ENCODE results near the gene SYNJ1. TPM values are rescaled to one million over a fixed set of nuclear protein-coding genes. Genes with fewer than 3 reads are reported as not detected.

The SYNJ1 gene
- total RNA-seq, 4 donors from 2014 or later, result 4.3 to 20.3 (median 9.6) TPM

DNA sequence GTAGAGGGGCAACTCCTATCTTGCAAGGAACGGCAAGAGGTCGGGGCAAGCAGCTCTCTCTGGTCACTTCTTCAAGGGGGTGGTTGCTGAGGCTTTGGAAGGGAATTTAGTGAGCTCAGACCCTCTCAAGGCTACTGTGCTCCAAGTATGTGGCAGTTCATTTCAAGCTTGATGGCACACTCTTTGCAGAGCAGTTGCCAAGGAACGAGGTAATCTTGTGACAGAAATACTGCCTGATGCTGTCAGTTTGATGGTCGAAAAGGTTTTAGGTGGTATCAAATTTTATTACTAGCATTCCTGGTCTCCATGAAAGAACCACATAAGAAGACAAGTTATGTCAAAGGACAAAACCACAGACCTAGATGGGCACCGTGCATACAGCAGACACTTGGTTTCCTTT, 128.7 kb downstream of the SYNJ1 start:
- Histone ChIP-seq H3K36me3 (peaks cover 38% of the 10 kb centered on the region), H3K4me3 (no peak overlapping the region), H3K9me3 (no peaks in the 10 kb centered on the region), H3K27me3 (no peaks in the 10 kb centered on the region), H3K4me1 (no peaks in the 10 kb centered on the region), H3K27ac (no peak overlapping the region)
- no peak for DNase-seq (ENCODE audit: low spot score in 2 of 2)
- TF ChIP-seq POLR2AphosphoS5 (IDR thresholded peaks at IDR 0.05), result no peak
- no peak for TF ChIP-seq POLR2A (IDR thresholded peaks at IDR 0.05)
- no peak for TF ChIP-seq CTCF (IDR thresholded peaks at IDR 0.05)
- TF ChIP-seq EP300 (IDR thresholded peaks at IDR 0.05), result no peak
- WGBS, result 87% methylated on average over 5 of the region's 5 CpGs

- H3K36me3 ChIP-seq, result peaks cover 19% of the 10 kb centered on the region
- H3K9me3 ChIP-seq, result no peaks in the 10 kb centered on the region
- TF ChIP-seq EP300 (IDR thresholded peaks at IDR 0.05) (no peak), CTCF (IDR thresholded peaks at IDR 0.05) (no peak), POLR2AphosphoS5 (IDR thresholded peaks at IDR 0.05) (no peak)
- no peaks in the 10 kb centered on the region for H3K27me3 ChIP-seq
- H3K4me3 ChIP-seq, result no peak overlapping the region
- no peak overlapping the region for H3K27ac ChIP-seq
- H3K4me1 ChIP-seq, result no peaks in the 10 kb centered on the region
- no peak for DNase-seq (ENCODE audit: low spot score in 2 of 2)
- WGBS, result 37% methylated on average over 6 of the region's 6 CpGs
Measured at GRCh38 chr21:32597205-32597604, 130.6 kb downstream of the SYNJ1 start.

GRCh38 chr21:32595431-32595830, 132.4 kb downstream of the SYNJ1 start:
- TF ChIP-seq POLR2A (IDR thresholded peaks at IDR 0.05), result no peak
- TF ChIP-seq EP300 (IDR thresholded peaks at IDR 0.05), result no peak
- TF ChIP-seq CTCF (IDR thresholded peaks at IDR 0.05), result no peak
- no peak for TF ChIP-seq POLR2AphosphoS5 (IDR thresholded peaks at IDR 0.05)

DNA sequence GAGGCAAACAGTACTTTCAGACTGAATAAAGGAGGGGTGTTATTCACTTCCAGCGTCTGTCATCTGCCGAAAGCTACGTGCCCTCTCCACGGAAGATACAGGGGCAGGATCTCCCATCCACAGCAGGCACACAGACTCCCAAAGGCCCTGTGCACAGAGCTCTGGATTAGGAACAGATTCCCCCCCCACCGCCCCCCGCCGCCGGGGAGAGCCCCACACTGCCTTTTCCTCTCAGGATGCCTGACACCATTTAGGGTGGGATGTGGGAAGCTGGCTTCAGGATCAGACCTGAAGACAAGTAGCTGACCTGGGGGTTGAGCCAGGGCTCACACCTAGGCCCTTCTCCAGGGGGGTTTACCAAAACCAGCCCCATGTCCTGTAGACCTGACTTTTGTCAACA, 134.1 kb downstream of the SYNJ1 start:
- H3K4me1 ChIP-seq, result no peaks in the 10 kb centered on the region
- H3K36me3 ChIP-seq, result no peaks in the 10 kb centered on the region
- H3K27me3 ChIP-seq, result no peaks in the 10 kb centered on the region
- no peaks in the 10 kb centered on the region for H3K9me3 ChIP-seq
- TF ChIP-seq CTCF (IDR thresholded peaks at IDR 0.05), result no peak
- TF ChIP-seq EP300 (IDR thresholded peaks at IDR 0.05), result no peak
- TF ChIP-seq POLR2AphosphoS5 (IDR thresholded peaks at IDR 0.05), result no peak
- TF ChIP-seq POLR2A (IDR thresholded peaks at IDR 0.05), result no peak
- 61% methylated on average over 8 of the region's 8 CpGs for WGBS
- no peak for DNase-seq (ENCODE audit: low spot score in 2 of 2)
- H3K27ac ChIP-seq, result no peak overlapping the region
- H3K4me3 ChIP-seq, result no peak overlapping the region

More at GRCh38 chr21:32595431-32595830, 132.4 kb downstream of the SYNJ1 start:
- H3K27ac ChIP-seq, result no peak overlapping the region
- H3K9me3 ChIP-seq, result no peaks in the 10 kb centered on the region
- peaks cover 11% of the 10 kb centered on the region for H3K36me3 ChIP-seq
- DNase-seq (ENCODE audit: low spot score in 2 of 2), result no peak
- H3K4me1 ChIP-seq, result no peaks in the 10 kb centered on the region
- no peak overlapping the region for H3K4me3 ChIP-seq
- H3K27me3 ChIP-seq, result no peaks in the 10 kb centered on the region
- WGBS, result 89% methylated on average over 8 of the region's 11 CpGs

GRCh38 chr21:32592929-32593502, 134.8 kb downstream of the SYNJ1 start:
- H3K9me3 ChIP-seq, result no peaks in the 10 kb centered on the region
- H3K27me3 ChIP-seq, result no peaks in the 10 kb centered on the region
- H3K27ac ChIP-seq, result no peak overlapping the region
- no peak overlapping the region for H3K4me3 ChIP-seq
- WGBS, result 53% methylated on average over 10 of the region's 10 CpGs
- no peaks in the 10 kb centered on the region for H3K36me3 ChIP-seq
- no peak for DNase-seq (ENCODE audit: low spot score in 2 of 2)
- TF ChIP-seq POLR2A (IDR thresholded peaks at IDR 0.05) (no peak), POLR2AphosphoS5 (IDR thresholded peaks at IDR 0.05) (no peak), EP300 (IDR thresholded peaks at IDR 0.05) (no peak), CTCF (IDR thresholded peaks at IDR 0.05) (no peak)
- no peaks in the 10 kb centered on the region for H3K4me1 ChIP-seq
